IPS DF 6.9 (cell line): ENCODE results near the gene ASTN2.

Experiments
- DNase-seq: peaks from one replicate; pipeline ENCODE4 v3.0.0-alpha.2; 2013; ENCODE audit warnings: low read depth, low spot score
- H3K27ac ChIP-seq: one replicate; pipeline ENCODE4 v1.5.1; 2013; ENCODE audit warnings: low read length, control low read depth
- H3K27me3 ChIP-seq: 2 replicates; pipeline ENCODE4 v1.6.1; 2013; ENCODE audit warnings: mild to moderate bottlenecking, low read length; ENCODE audit not compliant: control insufficient read depth, insufficient read depth
- H3K36me3 ChIP-seq: 2 replicates; pipeline ENCODE4 v1.6.1; 2013; ENCODE audit warnings: low read length; ENCODE audit not compliant: control insufficient read depth, insufficient read depth
- H3K4me1 ChIP-seq: 2 replicates; pipeline ENCODE4 v1.6.1; 2013; ENCODE audit warnings: low read length; ENCODE audit not compliant: control insufficient read depth, insufficient read depth
- H3K4me3 ChIP-seq: 2 replicates; pipeline ENCODE4 v1.5.1; 2013; ENCODE audit warnings: mild to moderate bottlenecking, low read length
- H3K9me3 ChIP-seq: 2 replicates; pipeline ENCODE4 v1.6.1; 2013; ENCODE audit warnings: low read length, inconsistent platforms; ENCODE audit not compliant: control insufficient read depth, insufficient read depth
- WGBS: extraction: QIAGEN DNeasy Blood & Tissue Kit; methylation state at CpG from one replicate; pipeline ENCODE4 v1.1.7; 2013; ENCODE audit warnings: mixed read lengths, missing lambda C conversion rate; ENCODE audit not compliant: insufficient read length, insufficient coverage; 5-methylcytosine and 5-hydroxymethylcytosine counted together

The ASTN2 gene

GRCh38 chr9:116501871-116502270 is 913.0 kb downstream of the ASTN2 start:
- H3K36me3 ChIP-seq = no peaks in the 10 kb centered on the region
- whole genome bisulfite sequencing = no CpG with 5 or more reads among the region's 1 CpG
- H3K4me3 ChIP-seq = no peak overlapping the region
- no peak for DNase-seq
- H3K4me1 ChIP-seq = no peaks in the 10 kb centered on the region
- H3K9me3 ChIP-seq = no peaks in the 10 kb centered on the region
- no peak overlapping the region for H3K27ac ChIP-seq
- no peaks in the 10 kb centered on the region for H3K27me3 ChIP-seq

GRCh38 chr9:116499986-116500871 is 914.6 kb downstream of the ASTN2 start:
- DNase-seq = no peak
- no peaks in the 10 kb centered on the region for H3K36me3 ChIP-seq
- no peak overlapping the region for H3K27ac ChIP-seq
- no CpG with 5 or more reads among the region's 5 CpGs for WGBS
- H3K9me3 ChIP-seq = no peaks in the 10 kb centered on the region
- H3K4me3 ChIP-seq = no peak overlapping the region
- no peaks in the 10 kb centered on the region for H3K4me1 ChIP-seq
- H3K27me3 ChIP-seq = no peaks in the 10 kb centered on the region

- H3K9me3 ChIP-seq = no peaks in the 10 kb centered on the region
- H3K4me3 ChIP-seq = no peak overlapping the region
- no peak for DNase-seq
- no peaks in the 10 kb centered on the region for H3K27me3 ChIP-seq
- no peaks in the 10 kb centered on the region for H3K36me3 ChIP-seq
- H3K4me1 ChIP-seq = no peaks in the 10 kb centered on the region
- no peak overlapping the region for H3K27ac ChIP-seq
Observed at GRCh38 chr9:116499434-116499833, 915.4 kb downstream of the ASTN2 start.

- H3K4me3 ChIP-seq = no peak overlapping the region
- H3K36me3 ChIP-seq = no peaks in the 10 kb centered on the region
- 0 out of 2 replicates have a peak, but pooled peaks cover 2% of the 10 kb centered on the region for H3K4me1 ChIP-seq
- DNase-seq = no peak
- WGBS = no CpG with 5 or more reads among the region's 6 CpGs
- no peaks in the 10 kb centered on the region for H3K27me3 ChIP-seq
- no peaks in the 10 kb centered on the region for H3K9me3 ChIP-seq
- no peak overlapping the region for H3K27ac ChIP-seq
Observed at GRCh38 chr9:116497095-116497890, 917.6 kb downstream of the ASTN2 start.

- 0 out of 2 replicates have a peak, but pooled peaks cover 2% of the 10 kb centered on the region for H3K4me1 ChIP-seq
- no peak overlapping the region for H3K4me3 ChIP-seq
- H3K36me3 ChIP-seq = no peaks in the 10 kb centered on the region
- no peak overlapping the region for H3K27ac ChIP-seq
- no peaks in the 10 kb centered on the region for H3K27me3 ChIP-seq
- H3K9me3 ChIP-seq = no peaks in the 10 kb centered on the region
- no CpG with 5 or more reads among the region's 1 CpG for WGBS
- DNase-seq = no peak
Observed at GRCh38 chr9:116496167-116496566, 918.7 kb downstream of the ASTN2 start.

GRCh38 chr9:116495725-116496124 is 919.1 kb downstream of the ASTN2 start:
- DNase-seq = no peak
- no CpG with 5 or more reads among the region's 6 CpGs for WGBS
- no peaks in the 10 kb centered on the region for H3K27me3 ChIP-seq
- no peaks in the 10 kb centered on the region for H3K36me3 ChIP-seq
- H3K4me1 ChIP-seq = 0 out of 2 replicates have a peak, but pooled peaks cover 2% of the 10 kb centered on the region
- no peak overlapping the region for H3K4me3 ChIP-seq
- no peaks in the 10 kb centered on the region for H3K9me3 ChIP-seq
- H3K27ac ChIP-seq = no peak overlapping the region

- Histone ChIP-seq H3K4me3 (no peak overlapping the region), H3K4me1 (0 out of 2 replicates have a peak, but pooled peaks cover 2% of the 10 kb centered on the region), H3K9me3 (no peaks in the 10 kb centered on the region), H3K27ac (no peak overlapping the region), H3K27me3 (no peaks in the 10 kb centered on the region), H3K36me3 (no peaks in the 10 kb centered on the region)
- WGBS = no CpG with 5 or more reads among the region's 5 CpGs
- DNase-seq = peak; percentile 58
Observed at GRCh38 chr9:116494815-116495634, 919.8 kb downstream of the ASTN2 start.

- H3K27me3 ChIP-seq = no peaks in the 10 kb centered on the region
- no peak overlapping the region for H3K27ac ChIP-seq
- H3K4me1 ChIP-seq = 0 out of 2 replicates have a peak, but pooled peaks cover 2% of the 10 kb centered on the region
- no peaks in the 10 kb centered on the region for H3K9me3 ChIP-seq
- no CpG with 5 or more reads among the region's 8 CpGs for WGBS
- H3K4me3 ChIP-seq = no peak overlapping the region
- no peaks in the 10 kb centered on the region for H3K36me3 ChIP-seq
- no peak for DNase-seq
Observed at GRCh38 chr9:116493183-116493860, 921.5 kb downstream of the ASTN2 start.

- Histone ChIP-seq H3K27ac (no peak overlapping the region), H3K27me3 (no peaks in the 10 kb centered on the region), H3K9me3 (no peaks in the 10 kb centered on the region), H3K4me3 (no peak overlapping the region), H3K4me1 (0 out of 2 replicates have a peak, but pooled peaks cover 2% of the 10 kb centered on the region), H3K36me3 (no peaks in the 10 kb centered on the region)
- no peak for DNase-seq
Observed at GRCh38 chr9:116491659-116492058, 923.2 kb downstream of the ASTN2 start.
